Activated T-cell treated with anti-CD3 and anti-CD28 coated beads for 1 hour (primary cell): Measurements from ENCODE around the gene TNK1.

Experiments
- DNase-seq: peaks from one replicate; pipeline ENCODE4 v3.0.0-alpha.2; 2020; ENCODE audit warnings: low read depth

The TNK1 gene

GRCh38 chr17:7410634-7411426, 29.9 kb downstream of the TNK1 start:
- DNase-seq: no peak

GRCh38 chr17:7411427-7411750, 30.5 kb downstream of the TNK1 start:
- DNase-seq: no peak

- DNase-seq: no peak
Measured at GRCh38 chr17:7413346-7413985, 32.6 kb downstream of the TNK1 start.

- no peak for DNase-seq
Measured at GRCh38 chr17:7414837-7415236, 33.9 kb downstream of the TNK1 start.

GRCh38 chr17:7415784-7416183, 34.9 kb downstream of the TNK1 start:
- DNase-seq: no peak

- DNase-seq: no peak
Measured at GRCh38 chr17:7416323-7416722, 35.4 kb downstream of the TNK1 start.

GRCh38 chr17:7417056-7417655, 36.3 kb downstream of the TNK1 start:
- DNase-seq: no peak

GRCh38 chr17:7418472-7419152, 37.7 kb downstream of the TNK1 start:
- DNase-seq: no peak

GRCh38 chr17:7419819-7420610, 39.1 kb downstream of the TNK1 start, which contains the start of gene SPEM1:
Gene SPEM1, plus strand, starts transcription at chr17:7420324. Its CDS starts 61 bp downstream, at chr17:7420385.
- no peak for DNase-seq

- DNase-seq: no peak
Measured at GRCh38 chr17:7421186-7421585, 40.3 kb downstream of the TNK1 start.

- DNase-seq: no peak
Measured at GRCh38 chr17:7423679-7424078, 42.8 kb downstream of the TNK1 start.

- no peak for DNase-seq
Measured at GRCh38 chr17:7425316-7425715, 44.4 kb downstream of the TNK1 start, which contains the start of gene SPEM2. Gene SPEM2, plus strand, starts transcription at chr17:7425616. Its CDS starts 73 bp downstream, at chr17:7425689.

GRCh38 chr17:7425756-7426155, 44.9 kb downstream of the TNK1 start:
- no peak for DNase-seq

- no peak for DNase-seq
Measured at GRCh38 chr17:7426203-7426863, 45.4 kb downstream of the TNK1 start.

- no peak for DNase-seq
Measured at GRCh38 chr17:7426896-7427489, 46.1 kb downstream of the TNK1 start.

GRCh38 chr17:7427549-7427948, 46.7 kb downstream of the TNK1 start:
- no peak for DNase-seq

- DNase-seq: no peak
Measured at GRCh38 chr17:7428557-7428956, 47.7 kb downstream of the TNK1 start, which contains the start of gene SPEM3. Gene SPEM3, plus strand, starts transcription at chr17:7428857. Its CDS starts 46 bp downstream, at chr17:7428903.

- DNase-seq: no peak
Measured at GRCh38 chr17:7429722-7430121, 48.8 kb downstream of the TNK1 start.

GRCh38 chr17:7431231-7431630, 50.3 kb downstream of the TNK1 start:
- no peak for DNase-seq

- DNase-seq: no peak
Measured at GRCh38 chr17:7432296-7432695, 51.4 kb downstream of the TNK1 start.
